NCI-H1092 treated with DMSO at 0.1 percent for 48 hours (cell line): ENCODE measurements around the gene PGS1.

Experiments used
- DNase-seq: peaks from one replicate; lab custom pipeline; 2025; lab: John Stamatoyannopoulos, UW

Gene PGS1

GRCh38 chr17:78346605-78347250, 31.7 kb upstream of the PGS1 start:
- no peak for DNase-seq

DNA sequence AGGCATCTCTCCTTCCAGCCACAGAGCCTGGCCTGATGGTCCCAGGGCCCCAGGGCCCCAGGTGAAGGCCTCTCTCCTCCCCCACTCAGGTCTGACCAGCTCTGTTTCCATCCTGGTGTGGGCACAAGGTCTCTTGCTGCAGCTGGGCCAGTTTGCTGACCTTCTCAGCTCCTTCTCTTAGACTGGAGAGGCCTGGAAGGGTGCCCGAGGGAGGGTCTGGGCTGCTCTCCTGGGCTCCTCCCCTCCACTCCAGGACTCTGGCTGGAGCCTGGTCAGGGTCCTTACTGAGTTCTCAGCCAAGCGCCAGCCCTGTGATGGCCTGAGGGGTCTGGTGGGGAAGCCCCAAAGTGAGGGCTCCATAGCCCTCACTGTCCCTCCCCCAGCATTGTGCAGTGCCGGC, 31.0 kb upstream of the PGS1 start:
- no peak for DNase-seq

GRCh38 chr17:78348055-78348770, 30.2 kb upstream of the PGS1 start:
- no peak for DNase-seq

DNA sequence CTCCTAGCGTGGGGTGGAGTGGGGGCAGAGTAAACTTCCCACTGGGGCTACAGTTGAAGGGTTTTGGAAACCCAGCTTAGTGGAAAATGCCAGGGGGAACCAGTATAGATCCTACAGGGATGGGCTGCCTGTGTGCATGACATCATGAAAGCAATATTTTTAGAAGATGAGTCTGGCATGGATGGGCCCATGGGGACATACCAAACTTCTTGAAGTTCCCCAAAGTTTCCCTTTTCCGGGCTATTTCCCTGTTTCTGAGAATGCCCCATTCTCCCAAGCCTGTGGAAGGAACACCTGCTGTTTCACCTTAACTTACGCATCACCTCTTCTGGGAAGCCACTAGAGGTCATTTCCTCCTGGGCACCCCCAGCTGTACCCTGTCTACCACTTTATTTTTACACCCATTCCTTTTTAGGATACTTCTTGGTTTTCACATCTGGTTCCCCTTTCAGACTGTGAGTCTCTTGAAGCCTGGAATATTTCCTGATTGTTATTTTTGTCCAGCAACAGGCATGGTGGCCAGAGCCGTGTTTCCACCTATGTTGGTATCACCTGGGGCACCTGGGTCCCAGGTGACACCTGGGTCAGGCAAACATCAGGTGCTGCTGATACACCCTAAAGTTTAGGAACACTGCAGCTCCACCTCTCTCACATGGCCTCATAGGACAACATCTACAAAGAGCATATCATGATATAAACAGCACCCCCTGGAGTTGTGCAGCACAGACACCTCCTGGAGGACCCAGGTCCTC, 28.4 kb upstream of the PGS1 start:
- no peak for DNase-seq

DNA sequence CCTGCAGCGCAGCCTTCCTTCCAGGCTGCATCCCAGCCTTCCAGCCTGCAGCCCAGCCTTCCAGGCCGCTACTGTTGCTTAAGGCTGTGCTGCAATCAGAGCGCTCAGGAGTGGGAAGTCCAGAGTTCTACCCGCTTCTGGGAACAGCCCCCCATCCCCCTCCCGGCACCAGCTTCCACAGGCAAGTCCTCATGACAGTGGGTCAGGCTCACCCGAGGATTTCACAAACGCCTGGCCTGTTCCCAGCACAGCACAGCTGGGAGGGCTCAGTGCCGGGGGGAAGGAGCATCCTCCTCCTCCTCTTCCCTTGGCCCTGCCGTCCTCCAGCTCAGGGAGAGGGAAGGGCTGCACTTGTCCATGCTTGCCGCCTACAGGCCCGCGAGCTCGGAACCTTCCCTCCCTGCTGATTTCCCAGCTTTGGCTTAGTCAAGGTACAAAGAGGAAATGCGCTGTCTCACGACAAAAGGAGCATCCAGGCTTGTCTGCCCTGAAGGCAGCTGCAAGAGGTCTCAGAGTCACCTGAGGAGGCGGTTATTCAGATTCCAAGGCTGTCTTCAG, 26.9 kb upstream of the PGS1 start:
- no peak for DNase-seq

DNA sequence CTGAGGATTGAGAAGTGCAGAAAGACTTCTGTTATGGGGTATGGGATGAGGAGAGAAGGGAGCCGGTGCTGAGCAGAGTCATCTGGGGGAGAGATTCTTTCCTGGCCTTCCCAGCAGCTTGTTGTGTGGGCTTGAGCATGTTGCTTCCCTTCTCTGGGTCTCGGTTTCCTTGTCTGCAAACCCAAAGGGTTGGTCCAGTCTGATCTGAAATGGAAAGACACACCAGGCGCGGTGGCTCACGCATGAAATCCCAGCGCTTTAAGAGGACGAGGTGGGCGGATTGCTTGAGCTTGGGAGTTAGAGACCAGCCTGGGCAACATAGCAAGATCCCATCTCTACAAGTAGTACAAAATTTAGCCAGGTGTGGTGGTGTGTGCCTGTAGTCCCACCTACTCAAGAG, 24.6 kb upstream of the PGS1 start:
- no peak for DNase-seq

DNA sequence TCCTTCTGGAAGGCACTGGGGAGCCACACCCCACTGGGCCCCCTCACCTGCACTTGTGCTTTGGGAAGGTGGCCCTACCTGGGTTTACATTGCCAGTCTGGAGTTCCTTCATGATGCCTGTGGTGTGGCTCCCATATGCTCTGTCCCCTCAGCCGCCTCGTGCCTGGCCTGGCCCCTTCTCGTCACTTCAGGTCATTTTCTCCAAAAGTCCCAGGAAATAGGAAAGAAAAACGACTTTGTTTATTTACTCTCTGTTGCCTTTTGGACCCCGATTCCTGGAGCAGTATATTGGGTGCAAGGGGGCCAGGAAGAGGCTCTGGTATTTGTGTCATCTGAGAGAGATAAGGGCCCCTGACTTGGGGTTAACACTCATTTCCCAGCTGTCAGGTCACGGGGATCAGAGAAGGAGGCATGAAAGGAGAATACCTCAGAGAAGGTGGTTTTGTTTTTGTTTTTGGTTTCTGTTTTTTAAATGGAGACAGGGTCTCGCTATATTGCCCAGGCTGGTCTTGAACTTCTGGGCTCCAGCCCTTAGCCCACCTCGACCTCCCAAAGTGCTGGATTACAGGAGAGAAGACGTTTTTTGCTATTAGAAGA, 23.3 kb upstream of the PGS1 start:
- DNase-seq = no peak

DNA sequence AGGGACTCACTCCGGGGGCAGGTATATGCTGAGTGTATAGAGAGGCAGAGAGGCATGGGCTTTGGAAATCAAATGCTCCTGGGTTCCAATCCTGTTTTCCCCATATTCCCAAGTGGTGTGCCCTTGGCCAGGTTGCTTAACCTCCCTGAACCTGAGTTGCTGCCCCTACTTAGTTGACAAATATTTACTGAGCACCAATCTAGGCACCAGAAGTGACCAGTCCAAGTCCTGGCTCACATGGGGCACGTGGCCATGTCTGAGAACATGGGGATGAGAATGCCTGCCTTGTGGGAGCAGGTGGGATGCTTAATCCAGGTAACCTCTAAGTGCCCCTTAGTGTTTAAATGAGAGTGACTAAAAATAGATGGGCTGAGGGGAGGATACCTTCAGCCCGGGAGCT, 22.7 kb upstream of the PGS1 start:
- no peak for DNase-seq

DNA sequence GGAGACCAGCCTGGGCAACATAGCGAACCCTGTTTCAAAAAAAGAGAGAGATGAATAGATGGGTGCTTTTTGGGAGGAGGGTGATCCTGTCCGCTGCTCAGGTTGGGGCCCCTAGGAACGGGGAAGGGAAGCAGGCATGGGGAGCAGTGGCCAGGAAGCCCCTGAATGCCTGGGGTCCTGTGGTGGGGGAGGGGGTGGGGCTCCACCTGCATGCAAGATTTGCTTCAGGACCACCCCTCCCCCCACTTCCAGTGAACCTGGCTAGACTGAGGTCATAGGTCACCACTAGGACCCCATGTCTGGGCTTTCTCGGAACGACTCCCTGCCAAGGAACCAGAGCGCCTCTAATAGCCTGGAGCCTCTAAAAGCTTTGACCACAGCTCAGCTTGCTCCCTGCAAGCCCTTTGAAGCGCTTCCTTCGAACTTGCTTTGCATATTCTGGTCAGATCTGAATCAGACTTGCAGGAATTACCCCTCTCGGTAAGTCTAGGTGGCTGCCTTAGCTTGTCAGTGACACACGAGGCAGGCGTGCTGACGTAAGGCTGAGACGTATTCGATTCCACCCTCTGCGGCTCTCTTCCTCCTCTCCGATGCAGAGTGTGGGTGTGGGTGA, 22.2 kb upstream of the PGS1 start:
- DNase-seq = no peak

- DNase-seq = no peak
Measured at GRCh38 chr17:78357177-78357586, 21.3 kb upstream of the PGS1 start.

DNA sequence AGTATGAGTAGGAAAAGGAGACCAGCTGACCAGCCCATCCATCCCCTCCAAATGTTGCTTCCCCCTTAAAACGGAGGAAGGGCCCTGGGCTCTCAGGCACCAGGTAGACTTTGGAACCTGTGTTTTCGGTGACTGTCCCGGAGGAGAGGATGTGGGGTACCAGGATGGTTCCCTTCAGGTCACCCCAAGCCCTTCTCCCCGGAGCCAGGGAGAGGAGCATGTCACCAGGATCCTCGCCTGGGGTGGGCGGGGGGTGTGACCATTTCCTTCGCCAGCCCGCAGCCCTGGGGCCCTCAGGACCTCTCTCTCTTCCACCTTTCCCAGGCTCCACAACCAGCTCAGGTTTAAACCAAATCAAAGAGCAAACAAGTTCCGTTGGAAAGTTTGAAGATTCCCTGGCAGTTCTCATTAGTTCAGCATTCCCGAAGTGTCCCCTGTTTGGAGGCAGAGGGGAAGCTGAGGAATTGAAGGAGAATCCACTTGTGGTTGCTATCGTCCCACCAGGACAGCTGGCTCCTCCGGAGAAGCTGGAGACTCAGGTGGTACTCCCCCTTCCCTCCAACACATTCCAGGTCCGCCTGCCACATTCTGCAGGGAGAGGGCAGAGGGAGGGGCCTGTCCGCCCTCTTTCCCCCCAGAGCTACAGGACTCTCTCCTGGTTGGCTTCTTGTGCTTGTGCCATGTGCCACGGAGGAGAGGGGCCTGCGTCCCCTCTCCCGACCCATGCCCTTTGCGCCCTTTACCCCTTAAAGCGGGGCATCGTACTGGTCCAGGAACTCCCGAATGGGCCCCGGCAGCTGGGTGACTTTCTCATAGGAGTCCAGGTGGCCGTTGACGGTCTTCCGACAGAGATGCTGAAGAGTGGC, 20.5 kb upstream of the PGS1 start:
- no peak for DNase-seq

GRCh38 chr17:78358538-78359320, 19.7 kb upstream of the PGS1 start:
- DNase-seq = no peak

- no peak for DNase-seq
Measured at GRCh38 chr17:78359321-78359996, 19.0 kb upstream of the PGS1 start.

DNA sequence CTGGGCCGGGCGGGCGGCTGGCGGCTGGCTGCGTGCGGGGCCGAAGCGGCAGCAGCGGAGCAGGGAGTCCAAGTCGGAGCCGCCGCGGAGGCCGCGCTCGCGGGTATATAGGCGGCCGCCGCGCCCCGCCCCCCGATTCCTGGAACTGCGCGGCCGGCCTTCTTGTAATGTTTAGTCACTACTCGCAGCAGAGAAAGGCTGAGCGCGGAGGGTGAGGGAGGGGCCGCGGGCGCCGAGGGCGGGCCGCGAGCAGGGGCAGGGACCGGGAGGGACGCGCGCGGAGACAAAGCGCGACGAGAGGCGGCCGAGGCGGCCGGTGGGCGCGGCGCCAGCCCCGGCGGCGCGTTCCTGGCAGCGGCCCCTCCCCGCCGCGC, 18.5 kb upstream of the PGS1 start, which contains the start of gene SOCS3:
Gene SOCS3, minus strand, starts transcription at position 81 of the 374 bp plus-strand sequence. CDS start 982 bp downstream, outside the sequence.
- DNase-seq = peak; percentile 68

DNA sequence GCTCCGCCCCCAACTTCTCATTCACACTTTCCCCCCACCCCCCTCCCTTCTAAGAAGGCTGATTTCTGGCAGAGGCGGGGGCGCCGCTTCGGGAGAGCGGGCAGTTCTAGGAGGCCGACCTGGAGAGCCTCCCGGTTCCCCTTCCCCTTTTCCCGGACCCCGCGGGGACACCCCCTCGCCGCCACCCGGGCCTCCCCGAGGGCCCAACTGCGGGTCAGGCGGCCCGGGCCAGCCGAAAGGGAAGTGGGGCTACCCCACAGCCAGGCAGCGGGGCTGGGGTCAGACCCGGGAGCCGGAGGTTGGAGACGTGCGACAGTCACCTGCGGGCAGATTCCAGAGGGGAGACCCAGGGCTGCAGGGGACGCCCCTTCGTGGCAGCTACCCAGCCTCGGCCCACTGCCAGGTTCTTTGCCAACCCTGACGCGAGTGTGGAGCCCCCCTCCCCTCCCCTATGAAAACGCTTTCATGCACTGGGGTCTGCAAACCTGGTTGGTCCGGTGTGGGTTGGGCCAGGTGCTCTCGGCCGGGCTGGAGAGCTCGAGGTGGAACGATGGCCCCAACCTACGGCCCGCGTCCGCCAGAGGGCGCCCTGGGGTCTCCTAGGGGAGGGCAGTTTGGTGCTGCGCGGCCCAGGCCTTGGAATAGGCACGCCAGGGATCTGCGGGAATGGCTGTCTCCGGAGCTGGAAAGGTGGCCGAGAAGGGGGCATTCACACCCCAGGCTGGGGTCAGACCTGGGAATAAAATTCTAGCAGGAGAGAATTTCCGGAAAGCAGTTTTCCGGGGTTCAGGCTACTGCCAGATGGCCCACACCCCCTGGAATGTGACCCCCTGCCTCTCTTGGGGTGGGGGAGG, 17.9 kb upstream of the PGS1 start:
- peak; percentile 48 for DNase-seq

- DNase-seq = no peak
Measured at GRCh38 chr17:78361225-78361701, 17.2 kb upstream of the PGS1 start.

DNA sequence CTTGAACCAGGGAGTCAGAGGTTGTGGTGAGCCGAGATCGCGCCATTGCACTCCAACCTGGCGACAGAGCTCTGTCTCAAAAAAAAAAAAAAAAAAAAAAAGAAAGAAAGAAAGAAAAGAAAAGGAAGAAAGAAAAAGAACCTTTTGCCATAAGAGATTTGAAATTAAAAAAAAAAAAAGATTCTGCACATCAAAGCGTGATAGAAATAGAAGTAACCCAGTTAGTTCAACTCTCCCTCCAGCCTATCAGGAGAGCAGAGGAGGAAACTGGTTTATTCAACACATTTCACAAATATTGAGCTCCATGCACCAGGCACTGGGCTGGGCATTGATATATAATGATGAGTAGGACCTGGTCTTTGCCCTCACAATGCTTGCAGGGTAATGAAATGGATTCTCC, 16.2 kb upstream of the PGS1 start:
- DNase-seq = no peak

- no peak for DNase-seq
Measured at GRCh38 chr17:78362671-78363070, 15.8 kb upstream of the PGS1 start.
